Fibroblast of villous mesenchyme (primary cell): ENCODE data around the gene ZNF488. TPM values are rescaled to one million over a fixed set of nuclear protein-coding genes. Genes with fewer than 3 reads are reported as not detected.
A peak's percentile ranks its signal among the peaks of the same experiment; 100 is the strongest.

ENCODE experiments used
- DNase-seq: peaks from one replicate; pipeline ENCODE4 v3.0.0-alpha.2; 2010; ENCODE audit warnings: low read depth
- H3K4me3 ChIP-seq: 2 replicates; pipeline ENCODE4 v1.5.1; 2011; ENCODE audit warnings: low read depth, mild to moderate bottlenecking, low read length
- total RNA-seq: library from RNA; depleted of rRNA; stranded (reverse); fragments of >200 nt; gene quantifications from 2 replicates; pipeline ENCODE4 v1.2.3, GENCODE V29; 2012
- TF ChIP-seq, protein P1 (sequence below): IDR thresholded peaks from 2 replicates; pipeline ENCODE4 v1.5.1; 2012; ENCODE audit warnings: low read depth, mild to moderate bottlenecking, low read length; ENCODE audit not compliant: insufficient read depth

Gene ZNF488
- total RNA-seq, 1 donor = under 0.01 TPM

DNA sequence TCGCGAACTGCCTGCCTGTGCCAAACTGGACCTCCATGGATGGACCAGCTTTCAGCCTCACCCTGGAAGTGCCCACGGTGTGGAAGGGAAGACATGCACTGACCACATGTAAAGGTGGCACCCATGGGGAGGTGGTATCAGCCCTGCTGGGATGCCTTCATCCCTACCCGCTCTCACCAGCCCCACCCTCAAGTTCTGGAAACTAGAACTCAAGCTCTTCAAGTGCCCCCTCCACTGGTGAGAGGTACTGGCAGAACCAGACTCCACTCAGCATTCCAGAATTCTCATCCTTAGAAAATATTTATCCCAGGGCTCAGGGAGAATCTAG, 5.9 kb downstream of the ZNF488 start:
- H3K4me3 ChIP-seq = no peak overlapping the region
- no peak for DNase-seq
- TF ChIP-seq, protein P1, sequence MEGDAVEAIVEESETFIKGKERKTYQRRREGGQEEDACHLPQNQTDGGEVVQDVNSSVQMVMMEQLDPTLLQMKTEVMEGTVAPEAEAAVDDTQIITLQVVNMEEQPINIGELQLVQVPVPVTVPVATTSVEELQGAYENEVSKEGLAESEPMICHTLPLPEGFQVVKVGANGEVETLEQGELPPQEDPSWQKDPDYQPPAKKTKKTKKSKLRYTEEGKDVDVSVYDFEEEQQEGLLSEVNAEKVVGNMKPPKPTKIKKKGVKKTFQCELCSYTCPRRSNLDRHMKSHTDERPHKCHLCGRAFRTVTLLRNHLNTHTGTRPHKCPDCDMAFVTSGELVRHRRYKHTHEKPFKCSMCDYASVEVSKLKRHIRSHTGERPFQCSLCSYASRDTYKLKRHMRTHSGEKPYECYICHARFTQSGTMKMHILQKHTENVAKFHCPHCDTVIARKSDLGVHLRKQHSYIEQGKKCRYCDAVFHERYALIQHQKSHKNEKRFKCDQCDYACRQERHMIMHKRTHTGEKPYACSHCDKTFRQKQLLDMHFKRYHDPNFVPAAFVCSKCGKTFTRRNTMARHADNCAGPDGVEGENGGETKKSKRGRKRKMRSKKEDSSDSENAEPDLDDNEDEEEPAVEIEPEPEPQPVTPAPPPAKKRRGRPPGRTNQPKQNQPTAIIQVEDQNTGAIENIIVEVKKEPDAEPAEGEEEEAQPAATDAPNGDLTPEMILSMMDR = no peak

DNA sequence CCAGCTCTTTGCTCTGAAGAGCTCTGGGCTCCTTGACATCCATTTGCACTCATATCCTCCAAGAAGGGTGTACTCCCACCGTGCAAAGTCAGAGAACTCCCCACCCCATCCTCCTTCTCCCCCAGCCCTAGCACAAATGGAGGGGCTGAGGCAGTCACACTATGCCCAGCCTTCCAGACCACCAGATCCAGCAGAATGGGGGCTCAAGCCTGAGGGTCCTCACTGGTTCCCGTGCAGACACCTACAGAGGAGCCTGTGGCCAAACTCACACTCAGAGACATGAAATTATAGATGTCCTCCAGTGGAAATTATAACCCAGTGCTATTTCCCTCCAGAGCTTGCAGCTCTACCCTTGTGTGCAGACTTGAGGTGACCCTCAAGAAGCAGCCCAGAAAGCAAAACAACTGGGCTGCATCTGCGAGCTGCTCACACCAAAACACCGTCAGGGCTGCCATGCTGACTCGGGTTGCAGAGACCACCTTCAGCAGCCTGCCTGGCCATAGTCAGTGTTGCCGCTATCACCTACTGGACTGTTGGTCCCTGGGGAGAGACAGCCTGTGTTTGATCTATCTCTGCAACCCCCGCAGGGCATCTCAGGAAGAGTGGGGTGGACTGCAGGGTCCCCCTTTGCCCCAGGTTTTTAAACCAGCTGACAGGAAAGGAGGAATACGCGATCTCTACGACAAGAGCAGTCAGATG, 7.4 kb downstream of the ZNF488 start:
- no peak overlapping the region for H3K4me3 ChIP-seq
- TF ChIP-seq, protein P1 = no peak
- DNase-seq = no peak

DNA sequence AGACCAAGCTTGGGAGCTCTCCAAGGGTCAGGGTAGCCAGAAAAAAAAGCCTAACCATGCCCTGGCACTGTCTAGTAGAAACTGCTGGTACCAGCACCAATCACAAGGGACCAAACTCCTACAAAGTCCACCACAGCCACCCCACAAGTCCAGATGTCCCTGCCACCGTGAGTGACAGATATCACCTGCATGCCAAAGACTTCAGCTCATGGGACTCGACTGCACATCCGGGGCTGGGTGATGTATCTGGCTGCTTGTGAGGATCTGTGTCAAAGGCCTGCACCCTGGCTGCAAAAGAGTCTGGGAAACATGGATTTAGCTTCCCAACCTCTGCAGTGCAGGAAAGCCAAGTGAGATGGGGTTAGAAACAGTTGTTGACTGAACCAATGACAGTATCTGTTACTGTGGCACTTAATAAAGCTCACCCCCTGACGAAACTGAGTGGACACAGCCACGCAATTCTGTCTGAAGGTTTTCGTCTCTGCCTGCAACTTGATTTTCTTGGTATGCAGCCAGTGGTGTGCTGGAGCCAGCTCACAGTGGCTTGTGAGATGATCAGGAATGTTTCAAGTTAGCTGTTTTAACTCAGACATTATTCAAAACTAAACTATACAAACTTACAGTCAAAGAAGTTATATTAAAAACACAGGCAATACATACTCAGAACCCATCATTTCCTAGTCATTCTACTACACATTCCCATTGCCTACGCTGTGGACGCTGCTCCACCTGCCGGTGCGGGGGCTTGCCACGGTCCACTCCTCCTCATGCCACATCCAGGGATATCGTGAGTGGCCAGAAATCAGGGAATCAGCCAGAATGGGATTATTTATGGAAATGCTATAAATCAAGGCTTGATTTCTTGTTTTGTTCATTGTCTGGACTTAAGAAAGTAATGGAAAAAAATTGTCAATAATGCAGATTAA, 9.2 kb downstream of the ZNF488 start:
- TF ChIP-seq, protein P1 = no peak
- peak; percentile 35 for DNase-seq
- H3K4me3 ChIP-seq = no peak overlapping the region

DNA sequence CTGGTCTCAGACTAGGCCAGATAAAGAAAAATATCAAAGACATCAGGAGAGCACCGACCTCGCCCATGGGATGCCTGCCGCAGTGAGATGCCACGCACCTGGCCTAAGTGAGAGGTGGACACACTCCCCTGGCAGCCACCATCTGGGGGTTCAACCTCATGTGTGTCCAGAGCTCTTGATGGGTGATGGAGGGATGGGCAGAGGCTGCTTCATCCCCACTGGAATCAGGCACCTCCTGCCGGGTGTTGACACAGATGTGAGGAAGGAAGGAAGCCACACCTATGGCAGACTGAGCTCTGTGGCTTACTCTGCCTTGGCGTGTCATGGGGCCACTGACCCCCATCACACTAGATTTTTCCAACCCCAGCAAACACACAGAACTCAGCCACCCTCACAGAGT, 11.4 kb downstream of the ZNF488 start:
- TF ChIP-seq, protein P1 = no peak
- no peak overlapping the region for H3K4me3 ChIP-seq
- DNase-seq = no peak

DNA sequence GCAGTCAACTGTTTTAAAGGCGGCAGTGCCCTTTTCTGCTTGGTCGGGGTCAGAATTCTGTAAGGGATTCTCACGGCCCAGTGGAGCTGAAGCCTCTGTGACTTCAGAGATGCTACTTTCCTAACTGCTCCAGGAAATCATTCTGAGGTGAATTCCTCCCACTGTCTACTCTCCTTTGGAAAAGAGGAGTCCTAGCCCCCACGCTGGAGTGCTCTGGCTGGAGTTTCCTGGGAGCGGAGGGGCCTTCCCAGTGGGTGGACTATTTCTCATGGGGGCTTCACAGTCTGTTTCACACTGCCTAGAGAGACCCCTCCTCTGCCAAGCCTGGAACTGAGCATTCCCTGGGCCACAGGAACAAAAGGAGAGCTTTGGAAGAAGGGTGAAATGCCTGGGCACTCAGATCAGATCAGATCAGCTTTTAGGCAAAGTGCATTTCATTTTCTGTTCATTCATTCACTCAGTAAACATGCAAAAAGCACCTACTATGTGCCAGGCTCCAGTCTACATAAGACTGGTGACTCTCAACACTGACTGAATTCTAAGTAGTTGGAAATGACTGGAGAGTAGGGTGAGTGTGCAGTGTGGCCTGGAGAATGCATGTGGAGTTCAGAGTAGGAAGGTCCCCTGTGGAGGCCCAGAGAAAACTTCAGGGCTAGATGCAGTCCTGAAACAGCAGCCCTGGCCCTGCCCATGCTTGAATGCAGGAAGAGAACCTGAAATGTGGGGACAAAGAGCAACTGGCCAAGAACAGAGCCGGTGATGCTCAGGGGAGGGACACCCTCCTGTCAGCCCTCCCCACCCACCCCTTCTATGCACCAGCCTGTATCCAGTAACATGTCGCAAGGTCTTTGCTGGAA, 12.2 kb downstream of the ZNF488 start:
- TF ChIP-seq, protein P1 = no peak
- DNase-seq = peak; percentile 7
- no peak overlapping the region for H3K4me3 ChIP-seq

DNA sequence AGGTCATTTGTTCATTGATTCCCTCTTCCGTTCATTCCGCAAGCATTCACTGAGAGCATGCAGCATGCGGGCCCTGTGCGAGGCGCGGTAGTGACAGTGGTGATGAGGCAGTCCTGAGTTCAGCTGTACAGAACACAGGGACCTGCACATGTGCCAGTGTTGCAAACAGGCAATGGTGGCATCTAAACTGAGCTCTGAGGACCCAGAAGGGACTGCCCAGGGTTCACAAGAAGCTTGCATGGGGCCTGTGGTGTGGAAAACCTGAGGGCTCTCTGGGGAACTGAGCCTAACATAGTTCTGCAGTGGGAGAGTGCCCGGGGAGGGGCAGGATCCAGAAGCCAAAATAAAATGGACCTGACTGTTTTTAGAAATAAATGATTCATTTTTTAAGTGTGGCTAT, 13.2 kb downstream of the ZNF488 start:
- peak; percentile 11 for DNase-seq
- H3K4me3 ChIP-seq = no peak overlapping the region
- TF ChIP-seq, protein P1 = no peak
